ENCODE measurements around the gene CYP27C1. TPM values are rescaled to one million over a fixed set of nuclear protein-coding genes. Genes with fewer than 3 reads are reported as not detected.

Gene CYP27C1
- total RNA-seq, 2 donors from 2014 or later: 0.12 to 0.34 TPM

DNA sequence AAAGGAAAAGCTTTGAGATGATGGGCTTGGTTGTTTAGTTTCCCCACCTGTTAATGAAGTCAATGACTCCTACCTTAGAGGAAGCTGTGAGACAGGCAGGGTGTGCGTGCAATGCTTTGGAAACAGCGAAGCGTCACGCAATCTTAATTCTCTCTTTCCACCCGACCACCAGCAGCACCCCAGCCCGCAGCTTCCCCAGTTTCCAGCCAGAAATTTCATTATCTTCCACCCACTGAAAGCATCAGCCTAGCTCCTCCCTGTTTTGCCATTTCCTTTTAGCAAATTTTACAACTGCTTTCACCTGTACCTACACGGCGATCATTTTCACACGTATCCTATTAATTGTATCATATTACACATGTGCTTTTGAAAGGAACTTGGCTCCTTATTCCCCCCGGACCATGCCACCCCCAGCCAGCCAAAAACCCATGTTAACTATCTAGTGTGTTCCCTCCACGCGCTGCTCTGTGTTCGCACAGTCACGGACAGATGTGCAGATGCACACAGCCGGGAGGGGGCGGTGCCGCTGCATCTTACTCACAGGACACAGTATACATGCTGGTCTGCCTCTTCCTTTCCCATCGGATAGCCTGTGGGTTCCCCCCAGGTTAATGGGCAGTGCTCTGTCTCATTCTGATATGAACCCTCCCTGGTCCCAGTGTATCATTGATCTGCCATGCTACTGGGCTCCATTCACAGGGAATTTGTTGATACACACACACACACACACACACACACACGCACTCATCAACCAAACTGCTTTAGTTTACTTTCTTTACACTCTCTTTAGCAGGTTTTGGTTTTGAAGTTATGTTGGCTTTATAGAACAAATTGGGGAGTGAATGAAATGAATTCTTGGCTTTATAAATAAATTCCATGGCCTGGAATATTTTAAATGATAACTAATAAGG lies 22.4 kb downstream of the CYP27C1 start:
- peak; percentile 70 to 87 for DNase-seq
- ATAC-seq: peak; percentile 97
- intact Hi-C loops (cut with DNase I, micrococcal nuclease): no loop called here

DNA sequence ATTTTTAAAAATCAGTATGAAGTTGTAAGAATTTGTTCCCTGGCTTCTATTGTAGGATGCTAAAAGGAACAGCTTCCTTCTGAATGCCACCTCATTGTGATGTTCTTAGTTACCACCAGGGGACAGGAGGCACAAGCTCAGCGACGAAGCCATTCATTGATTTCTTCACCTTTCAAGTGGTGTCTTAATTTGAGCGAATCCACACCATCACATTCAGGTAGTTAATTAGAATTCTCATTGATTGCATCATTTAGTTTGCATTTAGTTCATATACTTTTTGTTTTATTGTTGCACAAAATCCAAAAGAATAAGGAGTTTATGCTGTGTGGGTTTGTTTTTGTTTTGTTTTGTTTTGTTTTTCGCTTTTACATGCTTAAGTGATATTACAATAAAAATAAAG lies 23.1 kb downstream of the CYP27C1 start:
- intact Hi-C loops (cut with DNase I, micrococcal nuclease): no loop called here
- no peak for DNase-seq
- peak; percentile 83 for ATAC-seq

DNA sequence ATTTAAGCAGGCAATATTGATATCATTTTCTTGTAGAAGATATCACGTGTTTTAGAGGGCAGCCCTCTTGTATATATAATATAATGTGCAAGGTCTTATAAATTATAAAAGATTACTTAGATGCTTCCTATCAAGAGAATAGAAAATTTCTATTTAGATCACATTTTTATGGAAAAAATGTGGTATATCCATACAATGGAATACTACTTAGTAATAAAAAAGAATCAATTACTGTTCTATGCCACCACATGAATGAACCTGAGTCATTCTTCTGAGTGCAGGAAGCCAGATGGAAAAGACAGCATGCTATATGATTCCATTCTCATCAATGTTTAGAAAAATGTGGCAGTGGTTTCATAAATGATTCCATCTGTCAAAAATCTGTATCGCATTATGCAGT lies 23.6 kb downstream of the CYP27C1 start:
- DNase-seq (no peak), ATAC-seq (no peak)
- intact Hi-C loops (cut with DNase I, micrococcal nuclease): no loop called here

DNA sequence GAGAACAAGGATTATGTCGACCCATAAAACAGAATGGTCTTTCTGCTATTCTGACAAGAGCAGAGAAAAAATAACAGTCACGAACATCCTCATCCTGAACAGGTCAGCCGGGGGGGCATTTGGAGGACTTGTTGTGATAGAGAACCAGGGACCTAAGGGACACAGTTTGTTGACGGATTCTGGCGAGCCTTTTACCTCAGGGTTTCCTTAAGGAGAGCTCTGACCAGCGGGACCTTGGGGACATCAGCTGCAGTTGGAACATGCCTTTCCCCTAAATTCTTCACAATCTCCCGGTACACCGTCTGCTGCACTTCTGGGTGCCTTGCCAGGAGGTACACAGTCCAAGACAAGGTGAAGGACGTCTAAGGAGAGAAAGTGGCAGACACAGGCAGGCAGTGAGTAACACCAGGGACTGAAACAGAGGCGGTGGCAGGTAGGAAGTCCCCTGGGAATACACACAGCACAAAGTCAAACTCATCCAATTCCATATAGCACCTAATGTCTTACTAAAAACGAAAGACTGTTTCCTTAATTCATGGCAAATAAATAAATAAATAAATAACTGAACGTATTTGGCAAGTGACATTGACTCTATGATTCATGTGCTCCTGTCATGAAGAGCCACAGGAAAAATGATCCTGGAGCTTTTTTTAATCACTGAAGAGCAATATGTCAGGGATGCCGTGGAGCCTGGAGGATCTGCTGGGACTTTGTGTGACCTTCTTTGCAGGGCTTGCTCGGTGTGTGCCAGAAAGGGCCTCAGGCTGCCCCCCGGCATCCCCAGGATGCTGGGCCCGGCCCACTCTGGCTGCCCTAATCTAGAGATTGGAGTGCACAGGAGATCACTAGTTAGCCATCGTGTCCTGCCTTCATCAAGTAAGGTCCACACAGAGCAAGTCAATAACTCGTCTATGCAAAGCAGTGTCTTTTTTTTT lies 24.7 kb downstream of the CYP27C1 start:
- intact Hi-C loops (cut with DNase I, micrococcal nuclease): no loop called here

DNA sequence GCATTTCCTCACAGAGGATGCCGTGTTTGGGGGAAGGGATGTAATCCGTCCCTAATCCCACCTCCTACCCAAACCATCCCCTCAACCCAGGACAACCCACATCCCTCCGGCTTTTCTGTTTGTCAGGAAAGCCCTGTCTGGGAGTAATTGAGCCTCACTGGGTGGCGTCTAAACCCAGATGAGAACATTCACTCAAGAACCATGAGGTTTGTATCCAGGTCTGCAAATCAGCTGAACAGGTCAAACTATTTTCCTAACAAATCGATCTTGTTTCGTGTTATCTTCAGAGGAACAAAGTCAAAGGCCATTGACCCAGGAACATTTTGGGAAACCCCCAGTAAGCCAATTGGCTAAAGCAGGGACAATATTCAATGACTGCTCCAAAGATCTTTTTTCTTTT lies 25.7 kb downstream of the CYP27C1 start:
- DNase-seq: no peak
- no peak for ATAC-seq
- intact Hi-C loops (cut with DNase I, micrococcal nuclease): no loop called here

More for the DNA sequence above, 24.7 kb downstream of the CYP27C1 start:
- ATAC-seq (no peak), DNase-seq (no peak)

DNA sequence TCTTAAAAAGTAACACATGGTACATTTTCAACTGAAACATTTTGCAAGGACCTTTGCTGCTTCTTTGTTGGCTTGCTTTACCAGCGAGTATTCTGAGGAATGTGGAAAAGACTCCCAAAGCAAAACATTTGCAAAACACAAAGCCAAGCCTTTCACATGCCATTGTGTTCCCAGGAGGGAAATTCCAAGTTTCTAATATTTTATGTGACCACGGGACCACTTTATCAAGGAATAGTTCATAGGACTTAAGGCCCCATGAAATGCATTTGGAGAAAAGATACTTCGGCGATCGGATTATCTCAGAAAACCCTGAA lies 26.2 kb downstream of the CYP27C1 start:
- intact Hi-C loops (cut with DNase I, micrococcal nuclease): no loop called here
- no peak for ATAC-seq
- no peak for DNase-seq

DNA sequence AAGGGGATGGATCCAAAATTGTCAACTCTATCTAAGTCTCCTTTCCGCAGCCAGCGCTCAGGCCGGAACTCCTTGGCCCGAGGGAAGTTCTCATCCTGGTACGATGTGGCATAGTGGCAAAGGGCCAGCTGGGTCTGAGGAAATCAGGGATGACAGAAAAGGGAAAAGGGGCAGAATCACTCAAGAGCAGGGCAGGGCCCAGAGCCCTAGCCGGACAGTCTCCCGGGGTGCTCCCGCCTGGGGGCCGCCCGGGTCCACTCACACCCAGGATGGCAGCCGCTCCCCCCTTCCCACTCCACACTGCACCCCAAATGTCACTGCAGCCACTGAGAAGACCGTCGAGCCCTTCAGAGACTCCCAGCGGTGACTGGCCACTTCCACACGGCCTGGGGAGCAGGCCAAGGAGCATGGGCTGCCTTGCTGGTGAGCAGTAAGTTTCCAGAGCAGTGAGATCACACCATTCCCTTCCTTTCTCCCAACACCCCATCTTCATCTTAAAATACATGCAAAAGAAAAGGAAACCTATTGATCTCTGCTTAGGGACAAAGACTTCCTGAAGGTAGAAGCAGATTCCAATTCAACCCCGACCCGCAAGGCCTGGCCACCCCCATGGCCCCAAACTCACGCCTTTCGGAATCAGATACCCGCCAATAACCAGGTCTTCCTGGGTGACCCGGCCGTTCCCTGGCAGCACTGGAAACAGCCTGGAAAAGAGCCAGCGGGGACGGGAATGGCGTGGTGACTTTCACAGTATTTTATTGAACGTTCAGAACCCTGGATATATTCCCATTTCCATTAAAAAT lies 26.7 kb downstream of the CYP27C1 start:
- intact Hi-C loops (cut with DNase I, micrococcal nuclease): no loop called here
- no peak for DNase-seq
- no peak for ATAC-seq

DNA sequence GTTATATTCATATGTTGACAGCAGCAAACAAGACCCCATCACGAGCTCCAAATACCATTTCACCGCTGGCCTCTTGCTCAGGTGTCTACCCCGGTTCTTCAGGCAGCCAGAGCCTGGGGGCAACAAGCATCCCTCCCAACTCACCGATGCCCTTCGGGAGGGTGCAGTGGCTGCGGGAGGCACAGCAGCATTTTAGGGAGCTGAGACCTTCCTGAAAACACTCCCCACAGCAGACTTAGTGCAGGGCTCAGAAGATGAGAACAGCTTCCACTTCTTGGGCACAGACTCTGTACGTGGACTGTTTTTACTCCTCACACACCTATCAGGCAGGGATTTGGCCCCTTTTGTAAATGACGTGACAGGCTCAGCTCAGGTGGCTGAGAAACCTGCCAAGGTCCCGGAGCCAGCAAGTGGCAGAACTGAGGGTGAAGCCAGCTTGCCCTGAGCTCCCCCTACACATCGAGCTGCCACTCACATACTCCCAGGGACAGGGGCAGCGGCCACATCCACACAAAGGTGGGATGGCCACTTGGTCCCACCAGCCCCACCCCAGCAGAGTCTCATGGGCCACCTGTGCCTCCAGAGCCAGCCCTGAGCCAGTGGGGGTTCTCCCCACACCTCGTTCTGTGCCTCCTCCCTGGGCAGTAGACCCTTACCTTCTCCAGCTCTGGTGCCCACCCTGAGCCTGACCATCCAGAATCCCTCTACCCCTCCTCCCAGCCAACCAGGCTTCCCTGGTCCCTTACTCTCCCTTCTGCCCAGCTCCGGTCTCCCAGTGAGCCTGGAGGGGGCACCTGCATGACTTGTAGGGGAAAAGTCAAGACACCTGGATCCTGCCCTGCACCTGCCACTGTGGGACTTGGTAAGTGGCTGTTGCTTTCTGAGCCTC lies 28.5 kb downstream of the CYP27C1 start:
- ATAC-seq (no peak), DNase-seq (no peak)
- intact Hi-C loops (cut with DNase I, micrococcal nuclease): no loop called here

DNA sequence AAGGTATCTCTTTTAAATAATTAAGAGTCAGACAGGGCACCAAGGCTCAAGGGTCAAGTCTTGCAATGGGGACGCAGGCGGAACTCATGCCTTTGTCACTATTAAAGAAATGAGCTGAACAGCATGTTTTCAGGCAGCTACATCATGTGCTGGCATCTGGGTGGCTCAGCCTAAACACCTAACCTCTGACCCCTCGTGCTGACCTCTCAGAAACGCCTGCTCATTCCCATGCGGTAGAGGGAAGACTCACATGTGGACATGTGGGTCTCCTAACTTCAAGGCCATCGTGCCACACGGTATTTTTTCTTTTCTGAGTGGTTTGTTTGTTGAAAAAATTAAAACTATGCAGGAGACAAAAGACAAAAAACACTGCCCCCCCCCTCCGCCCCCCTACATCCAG lies 31.3 kb downstream of the CYP27C1 start:
- intact Hi-C loops (cut with DNase I, micrococcal nuclease): no loop called here
- no peak for ATAC-seq

DNA sequence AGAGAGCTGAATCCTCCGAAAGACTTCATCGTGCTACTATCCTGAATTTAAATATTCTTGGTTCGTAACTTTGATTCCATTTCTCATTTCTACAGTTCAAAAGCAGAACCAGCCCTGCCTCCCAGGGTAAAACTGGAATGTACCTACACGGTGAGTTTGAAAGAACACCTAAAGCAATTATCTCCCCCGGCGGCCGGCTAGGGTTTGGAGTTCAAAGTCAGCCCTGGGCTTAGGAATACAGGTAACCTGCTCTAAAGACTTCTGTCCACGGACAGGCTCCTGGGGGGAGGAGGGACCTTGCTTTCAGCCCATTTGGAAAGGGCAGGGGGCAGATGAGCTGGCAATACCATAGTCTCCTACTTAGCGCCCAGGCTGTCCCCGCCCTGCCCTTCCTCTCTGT lies 32.3 kb downstream of the CYP27C1 start:
- intact Hi-C loops (cut with DNase I, micrococcal nuclease): no loop called here
- no peak for ATAC-seq
- DNase-seq: no peak

More for the DNA sequence above, 31.3 kb downstream of the CYP27C1 start:
- DNase-seq: no peak

DNA sequence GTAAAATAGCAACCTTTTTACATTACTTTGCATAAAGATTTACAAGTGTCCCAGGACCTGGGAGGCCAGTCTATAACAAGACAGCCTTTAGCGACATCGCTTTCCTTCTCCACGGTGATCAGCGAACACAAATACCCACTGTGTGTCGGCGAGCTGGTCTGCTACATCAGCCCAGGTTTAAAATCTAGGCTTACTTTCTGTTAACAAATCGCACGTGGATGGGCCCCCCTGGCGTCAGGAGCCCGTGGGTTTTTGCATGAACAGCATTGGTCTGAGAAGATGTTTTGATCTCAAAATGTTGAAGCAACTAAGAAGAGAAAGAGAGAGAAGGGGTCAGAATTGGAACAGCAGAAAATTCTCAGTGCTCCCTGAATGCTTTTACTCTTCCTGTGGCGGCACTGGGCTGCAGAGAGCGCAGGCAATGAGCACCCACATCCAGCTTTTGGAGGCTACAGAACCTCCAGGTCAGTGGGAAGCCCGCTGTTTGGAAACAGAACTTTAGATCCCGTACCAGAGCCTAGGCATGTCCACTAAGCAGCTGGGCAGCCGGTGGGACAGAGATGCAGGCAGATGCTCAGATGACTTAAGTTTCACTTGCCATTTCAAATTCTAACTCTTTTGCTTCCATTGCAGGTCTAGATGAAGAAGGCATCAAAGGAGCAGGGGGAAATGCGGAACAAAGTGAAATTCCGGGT lies 32.9 kb downstream of the CYP27C1 start:
- ATAC-seq: no peak
- no peak for DNase-seq
- intact Hi-C loops (cut with DNase I, micrococcal nuclease): no loop called here

DNA sequence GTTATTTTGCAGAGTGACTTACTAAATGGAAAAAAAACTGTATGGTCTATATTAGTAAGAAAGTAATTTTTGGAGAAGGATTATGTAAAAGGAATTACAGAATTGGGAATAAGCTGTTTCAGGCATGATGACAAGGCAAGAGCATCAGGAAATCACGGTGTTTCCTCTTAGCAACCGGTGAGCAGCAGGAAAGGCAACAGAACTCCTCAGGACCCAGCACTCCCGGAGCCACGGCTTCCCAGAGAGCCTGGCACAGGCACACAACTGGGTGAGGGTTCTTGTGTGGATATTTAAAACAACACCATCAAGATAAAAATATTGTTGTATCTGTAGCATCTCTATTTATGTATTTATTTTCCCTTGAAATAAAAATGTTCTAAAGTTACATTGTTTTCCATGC lies 34.4 kb downstream of the CYP27C1 start:
- ATAC-seq (no peak), DNase-seq (no peak)
- intact Hi-C loops (cut with DNase I, micrococcal nuclease): no loop called here

DNA sequence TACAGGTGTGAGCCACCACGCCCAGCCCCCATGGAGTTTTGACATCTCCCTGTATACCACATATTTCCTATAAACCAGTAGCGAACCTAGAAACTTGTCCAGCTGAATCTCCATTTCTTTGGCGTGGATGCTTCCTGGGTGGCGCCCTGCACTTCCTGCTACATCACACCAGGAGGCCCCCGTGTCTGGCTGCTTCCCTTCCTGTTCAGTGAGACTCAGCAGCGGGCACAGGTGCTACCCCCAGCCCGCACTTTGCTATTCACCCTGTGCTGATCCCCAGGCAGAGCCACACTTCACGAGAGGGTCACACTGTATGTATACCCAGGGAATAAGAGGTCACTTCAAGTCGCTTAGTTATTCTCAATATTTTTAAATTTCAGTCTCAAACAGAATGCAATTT lies 35.0 kb downstream of the CYP27C1 start:
- DNase-seq (no peak), ATAC-seq (no peak)
- intact Hi-C loops (cut with DNase I, micrococcal nuclease): no loop called here

DNA sequence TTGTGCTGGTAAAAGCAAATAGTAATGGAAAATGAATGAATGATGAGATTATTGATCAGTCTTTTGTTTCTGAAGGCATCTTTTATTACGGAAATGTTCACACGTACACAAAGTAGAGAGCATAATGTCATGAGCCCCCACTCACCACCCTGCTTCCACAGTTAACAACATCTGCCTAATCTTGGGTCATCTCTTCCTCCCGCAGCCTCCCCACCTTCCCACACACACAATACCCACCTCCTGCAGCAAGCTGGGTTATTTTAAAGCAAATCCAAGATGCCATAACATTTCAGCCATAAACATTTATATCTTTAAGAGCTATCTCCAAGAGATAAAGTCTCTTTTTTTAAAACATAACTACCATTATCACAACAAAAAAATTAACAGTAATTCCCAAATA lies 36.3 kb downstream of the CYP27C1 start:
- ATAC-seq (no peak), DNase-seq (no peak)
- intact Hi-C loops (cut with DNase I, micrococcal nuclease): no loop called here

DNA sequence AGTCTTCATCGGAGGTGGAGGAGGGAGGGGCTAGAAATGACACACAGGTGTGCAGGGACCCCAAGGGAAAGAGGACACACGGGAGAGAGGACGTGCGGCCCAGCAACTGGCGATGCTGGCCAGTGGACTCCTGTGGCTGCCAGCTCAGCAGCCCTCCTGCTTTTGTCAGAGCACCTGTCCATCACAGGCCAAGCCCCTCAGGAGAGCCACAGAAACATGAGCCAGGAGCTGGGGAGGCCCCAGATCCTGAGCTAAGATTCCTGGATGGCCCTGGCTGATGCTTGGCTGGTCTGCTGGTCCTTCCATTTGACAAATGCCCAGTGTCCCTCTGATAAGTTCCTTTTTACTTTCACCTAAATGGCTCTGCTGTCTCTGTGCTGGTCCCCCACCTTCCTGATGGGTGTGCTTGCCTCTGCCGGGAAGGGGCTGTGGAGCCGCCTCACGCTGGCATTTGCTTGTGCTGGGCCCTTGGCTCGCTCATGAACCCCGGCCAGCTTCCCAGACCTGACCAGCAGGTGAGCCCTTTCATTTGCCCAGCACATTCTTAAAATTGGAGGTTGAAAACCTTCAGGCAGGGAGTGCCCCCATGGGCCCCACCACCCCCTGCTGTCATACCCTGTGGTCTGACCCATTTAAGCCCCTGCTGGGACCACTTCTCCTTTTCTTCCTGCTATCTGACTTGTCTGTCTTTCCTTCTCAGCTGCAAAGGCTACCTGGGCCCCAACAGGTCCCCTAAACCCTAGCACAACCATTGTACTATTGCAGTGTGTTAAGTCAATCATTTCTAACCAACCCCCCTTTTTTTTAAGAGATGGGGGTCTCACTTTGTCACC lies 37.3 kb downstream of the CYP27C1 start:
- intact Hi-C loops (cut with DNase I, micrococcal nuclease): no loop called here
- no peak for DNase-seq

DNA sequence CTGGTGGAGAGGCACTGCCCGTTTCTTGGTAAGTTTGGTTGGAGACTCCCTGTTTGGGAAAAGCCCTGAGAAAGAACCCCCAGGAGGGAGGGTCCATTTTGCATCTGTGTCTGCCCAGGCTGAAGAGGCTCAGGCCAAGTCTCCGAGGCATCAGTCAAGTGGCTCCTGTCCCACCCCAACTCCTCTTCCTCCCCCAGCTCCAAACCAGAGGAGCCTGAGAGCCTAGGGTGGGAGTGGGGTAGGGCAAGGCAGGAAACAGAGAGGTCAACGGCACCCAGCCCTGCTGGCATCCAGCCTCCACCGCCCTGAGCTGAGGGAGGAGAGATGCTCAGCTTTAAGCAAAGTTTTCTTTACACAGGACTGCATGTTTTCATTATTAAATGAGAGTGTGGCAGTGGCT lies 38.2 kb downstream of the CYP27C1 start:
- ATAC-seq: no peak
- no peak for DNase-seq
- intact Hi-C loops (cut with DNase I, micrococcal nuclease): no loop called here

More for the DNA sequence above, 37.3 kb downstream of the CYP27C1 start:
- ATAC-seq: no peak

DNA sequence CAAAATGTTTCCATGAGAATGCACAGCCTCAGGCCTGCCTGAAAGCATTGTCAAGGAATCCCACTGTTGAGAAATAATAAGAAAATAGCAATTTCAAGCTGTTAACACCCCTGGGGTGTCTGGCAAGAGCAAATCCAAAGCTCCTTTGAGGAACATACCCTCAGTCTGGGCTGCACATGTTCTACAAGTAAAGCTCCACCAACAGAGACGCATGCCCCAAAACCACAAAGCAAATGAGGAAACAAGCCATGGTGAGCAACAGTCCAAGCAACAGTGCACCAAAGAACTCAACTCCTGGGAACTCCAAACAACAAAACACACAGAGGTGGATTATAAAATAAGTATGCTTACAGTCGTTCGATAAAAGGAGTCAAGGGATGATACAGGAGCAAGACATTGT lies 40.3 kb downstream of the CYP27C1 start:
- intact Hi-C loops (cut with DNase I, micrococcal nuclease): loop anchor here in 1 of 2 donors (10.0 kb wide), 1 partner anchor 105 kb away; no protein-coding TSS in a partner anchor
- no peak for DNase-seq
- no peak for ATAC-seq

Measured in left colon (tissue), 2 donors.